ENCODE data around the gene PTPRK.
"Not testable (repeated sequence)": the region's sequence is repeated elsewhere in the genome, so short reads cannot be mapped to it uniquely, and the experiment has no call there.

The PTPRK gene

GRCh38 chr6:128000363-128000762 lies 520.0 kb downstream of the PTPRK start:
- WGBS, 2 experiments: 88 to 91% methylated on average over 1 to 2 of the region's 2 CpGs

GRCh38 chr6:127998985-127999384 lies 521.4 kb downstream of the PTPRK start:
- Histone ChIP-seq H3K36me3 (ENCODE audit: control insufficient read depth, insufficient read depth, low read length) (no peaks in the 10 kb centered on the region), H3K27ac (ENCODE audit: insufficient read depth, low read depth, low read length, poor library complexity, severe bottlenecking) (no peak overlapping the region), H3K27me3 (ENCODE audit: control insufficient read depth, insufficient read depth, low read length, poor library complexity, severe bottlenecking) (no peaks in the 10 kb centered on the region), H3K4me1 (ENCODE audit: control insufficient read depth, insufficient read depth, low read length) (no peaks in the 10 kb centered on the region), H3K4me3 (ENCODE audit: insufficient read depth, low read depth, low read length) (no peak overlapping the region), H3K9me3 (ENCODE audit: control insufficient read depth, low read length) (no peaks in the 10 kb centered on the region)
- WGBS, 2 experiments: 93 to 94% methylated on average over 4 of the region's 4 CpGs

More at GRCh38 chr6:128000363-128000762, 520.0 kb downstream of the PTPRK start:
- no peaks in the 10 kb centered on the region for H3K36me3 ChIP-seq (ENCODE audit: control insufficient read depth, insufficient read depth, low read length)
- H3K9me3 ChIP-seq (ENCODE audit: control insufficient read depth, low read length): no peaks in the 10 kb centered on the region
- no peaks in the 10 kb centered on the region for H3K4me1 ChIP-seq (ENCODE audit: control insufficient read depth, insufficient read depth, low read length)
- H3K27ac ChIP-seq (ENCODE audit: insufficient read depth, low read depth, low read length, poor library complexity, severe bottlenecking): no peak overlapping the region
- H3K27me3 ChIP-seq (ENCODE audit: control insufficient read depth, insufficient read depth, low read length, poor library complexity, severe bottlenecking): no peaks in the 10 kb centered on the region
- no peak overlapping the region for H3K4me3 ChIP-seq (ENCODE audit: insufficient read depth, low read depth, low read length)

GRCh38 chr6:127997496-127998164 lies 522.8 kb downstream of the PTPRK start:
- Histone ChIP-seq H3K4me3 (ENCODE audit: insufficient read depth, low read depth, low read length) (no peak overlapping the region), H3K36me3 (ENCODE audit: control insufficient read depth, insufficient read depth, low read length) (no peaks in the 10 kb centered on the region), H3K27ac (ENCODE audit: insufficient read depth, low read depth, low read length, poor library complexity, severe bottlenecking) (no peak overlapping the region), H3K4me1 (ENCODE audit: control insufficient read depth, insufficient read depth, low read length) (no peaks in the 10 kb centered on the region), H3K9me3 (ENCODE audit: control insufficient read depth, low read length) (no peaks in the 10 kb centered on the region), H3K27me3 (ENCODE audit: control insufficient read depth, insufficient read depth, low read length, poor library complexity, severe bottlenecking) (no peaks in the 10 kb centered on the region)
- 87 to 94% methylated on average over 3 of the region's 3 CpGs for WGBS, 2 experiments

GRCh38 chr6:127996925-127997324 lies 523.5 kb downstream of the PTPRK start:
- WGBS, 2 experiments: 89 to 93% methylated on average over 1 to 3 of the region's 3 CpGs
- no peaks in the 10 kb centered on the region for H3K4me1 ChIP-seq (ENCODE audit: control insufficient read depth, insufficient read depth, low read length)
- no peak overlapping the region for H3K4me3 ChIP-seq (ENCODE audit: insufficient read depth, low read depth, low read length)

GRCh38 chr6:127992144-127992543 lies 528.3 kb downstream of the PTPRK start:
- Histone ChIP-seq H3K4me3 (ENCODE audit: insufficient read depth, low read depth, low read length) (no peak overlapping the region), H3K27me3 (ENCODE audit: control insufficient read depth, insufficient read depth, low read length, poor library complexity, severe bottlenecking) (no peaks in the 10 kb centered on the region), H3K9me3 (ENCODE audit: control insufficient read depth, low read length) (no peaks in the 10 kb centered on the region), H3K27ac (ENCODE audit: insufficient read depth, low read depth, low read length, poor library complexity, severe bottlenecking) (no peak overlapping the region), H3K36me3 (ENCODE audit: control insufficient read depth, insufficient read depth, low read length) (no peaks in the 10 kb centered on the region), H3K4me1 (ENCODE audit: control insufficient read depth, insufficient read depth, low read length) (no peaks in the 10 kb centered on the region)
- WGBS, 2 experiments: 96 to 100% methylated on average over 1 of the region's 1 CpG

More at GRCh38 chr6:127996925-127997324, 523.5 kb downstream of the PTPRK start:
- Histone ChIP-seq H3K36me3 (ENCODE audit: control insufficient read depth, insufficient read depth, low read length) (no peaks in the 10 kb centered on the region), H3K27me3 (ENCODE audit: control insufficient read depth, insufficient read depth, low read length, poor library complexity, severe bottlenecking) (no peaks in the 10 kb centered on the region), H3K27ac (ENCODE audit: insufficient read depth, low read depth, low read length, poor library complexity, severe bottlenecking) (no peak overlapping the region), H3K9me3 (ENCODE audit: control insufficient read depth, low read length) (no peaks in the 10 kb centered on the region)

GRCh38 chr6:127990074-127990473 lies 530.3 kb downstream of the PTPRK start:
- H3K4me1 ChIP-seq (ENCODE audit: control insufficient read depth, insufficient read depth, low read length): no peaks in the 10 kb centered on the region
- no peaks in the 10 kb centered on the region for H3K9me3 ChIP-seq (ENCODE audit: control insufficient read depth, low read length)
- H3K4me3 ChIP-seq (ENCODE audit: insufficient read depth, low read depth, low read length): no peak overlapping the region
- no peaks in the 10 kb centered on the region for H3K27me3 ChIP-seq (ENCODE audit: control insufficient read depth, insufficient read depth, low read length, poor library complexity, severe bottlenecking)
- WGBS, 2 experiments: 90 to 91% methylated on average over 1 of the region's 1 CpG
- H3K36me3 ChIP-seq (ENCODE audit: control insufficient read depth, insufficient read depth, low read length): no peaks in the 10 kb centered on the region
- H3K27ac ChIP-seq (ENCODE audit: insufficient read depth, low read depth, low read length, poor library complexity, severe bottlenecking): no peak overlapping the region

GRCh38 chr6:127980996-127981395 lies 539.4 kb downstream of the PTPRK start:
- Histone ChIP-seq H3K27me3 (ENCODE audit: control insufficient read depth, insufficient read depth, low read length, poor library complexity, severe bottlenecking) (no peaks in the 10 kb centered on the region), H3K27ac (ENCODE audit: insufficient read depth, low read depth, low read length, poor library complexity, severe bottlenecking) (no peak overlapping the region), H3K4me1 (ENCODE audit: control insufficient read depth, insufficient read depth, low read length) (no peaks in the 10 kb centered on the region), H3K9me3 (ENCODE audit: control insufficient read depth, low read length) (no peaks in the 10 kb centered on the region), H3K4me3 (ENCODE audit: insufficient read depth, low read depth, low read length) (no peak overlapping the region), H3K36me3 (ENCODE audit: control insufficient read depth, insufficient read depth, low read length) (no peaks in the 10 kb centered on the region)
- 90 to 97% methylated on average over 5 of the region's 5 CpGs for WGBS, 2 experiments

- not testable (repeated sequence) for H3K9me3 ChIP-seq (ENCODE audit: control insufficient read depth, low read length); H3K27me3 ChIP-seq (ENCODE audit: control insufficient read depth, insufficient read depth, low read length, poor library complexity, severe bottlenecking); H3K4me3 ChIP-seq (ENCODE audit: insufficient read depth, low read depth, low read length); H3K36me3 ChIP-seq (ENCODE audit: control insufficient read depth, insufficient read depth, low read length); H3K27ac ChIP-seq (ENCODE audit: insufficient read depth, low read depth, low read length, poor library complexity, severe bottlenecking); H3K4me1 ChIP-seq (ENCODE audit: control insufficient read depth, insufficient read depth, low read length)
- 89 to 95% methylated on average over 2 of the region's 2 CpGs for WGBS, 2 experiments
These were observed 542.2 kb downstream of the PTPRK start for GRCh38 chr6:127978185-127978584.

- Histone ChIP-seq H3K9me3 (ENCODE audit: control insufficient read depth, low read length) (no peaks in the 10 kb centered on the region), H3K36me3 (ENCODE audit: control insufficient read depth, insufficient read depth, low read length) (no peaks in the 10 kb centered on the region)
- whole genome bisulfite sequencing, 2 experiments: 84 to 89% methylated on average over 2 to 4 of the region's 4 CpGs
These were observed 543.6 kb downstream of the PTPRK start for GRCh38 chr6:127976796-127977195.

GRCh38 chr6:127976111-127976510 lies 544.3 kb downstream of the PTPRK start:
- H3K4me1 ChIP-seq (ENCODE audit: control insufficient read depth, insufficient read depth, low read length): no peaks in the 10 kb centered on the region
- H3K4me3 ChIP-seq (ENCODE audit: insufficient read depth, low read depth, low read length): no peak overlapping the region
- WGBS, 2 experiments: 94 to 98% methylated on average over 3 of the region's 3 CpGs
- H3K27me3 ChIP-seq (ENCODE audit: control insufficient read depth, insufficient read depth, low read length, poor library complexity, severe bottlenecking): no peaks in the 10 kb centered on the region
- H3K36me3 ChIP-seq (ENCODE audit: control insufficient read depth, insufficient read depth, low read length): no peaks in the 10 kb centered on the region
- no peaks in the 10 kb centered on the region for H3K9me3 ChIP-seq (ENCODE audit: control insufficient read depth, low read length)
- no peak overlapping the region for H3K27ac ChIP-seq (ENCODE audit: insufficient read depth, low read depth, low read length, poor library complexity, severe bottlenecking)

More at GRCh38 chr6:127976796-127977195, 543.6 kb downstream of the PTPRK start:
- no peak overlapping the region for H3K4me3 ChIP-seq (ENCODE audit: insufficient read depth, low read depth, low read length)
- no peak overlapping the region for H3K27ac ChIP-seq (ENCODE audit: insufficient read depth, low read depth, low read length, poor library complexity, severe bottlenecking)
- no peaks in the 10 kb centered on the region for H3K4me1 ChIP-seq (ENCODE audit: control insufficient read depth, insufficient read depth, low read length)
- H3K27me3 ChIP-seq (ENCODE audit: control insufficient read depth, insufficient read depth, low read length, poor library complexity, severe bottlenecking): no peaks in the 10 kb centered on the region
